Testis (tissue), 2 donors: ENCODE results near the gene SNTB2.

Experiments
- POLR2A ChIP-seq: fragments of 450-650 bp; IDR thresholded peaks from one replicate; pipeline ENCODE4 v1.6.1; 2017; ENCODE audit warnings: antibody characterized with exemption, mild to moderate bottlenecking, moderate library complexity
- TF ChIP-seq, protein P1 (sequence below), 3 experiments: fragments of 450-650 bp in 2 of 3; fragments of 200-600 bp in 1 of 3; sonication (generic) in 1 of 3; IDR thresholded peaks; one replicate each; pipeline ENCODE4 v1.5.1; 2016 to 2019; ENCODE audit warnings: antibody characterized with exemption in 3 of 3, mild to moderate bottlenecking in 2 of 3, moderate library complexity in 1 of 3

DNA sequence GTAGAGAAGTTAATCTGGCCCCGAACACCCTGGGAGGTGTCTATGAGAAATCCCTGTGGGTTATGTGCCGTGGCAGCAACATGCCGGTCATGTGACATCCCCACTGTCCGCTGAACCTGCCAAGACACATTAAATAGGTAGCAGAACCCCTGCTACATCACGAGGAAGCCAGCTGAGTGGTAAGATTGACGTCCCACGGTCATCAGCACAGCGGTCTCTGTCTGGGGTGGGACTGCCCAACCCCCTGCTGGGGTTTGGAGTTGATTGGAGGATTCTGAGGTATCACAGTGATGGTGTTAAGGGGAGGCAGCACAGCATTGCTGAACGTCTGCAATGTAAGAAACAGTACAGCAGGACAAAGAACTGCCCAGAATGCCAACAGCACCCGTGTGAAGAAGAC is 162.6 kb downstream of the SNTB2 start:
- TF ChIP-seq, protein P1, sequence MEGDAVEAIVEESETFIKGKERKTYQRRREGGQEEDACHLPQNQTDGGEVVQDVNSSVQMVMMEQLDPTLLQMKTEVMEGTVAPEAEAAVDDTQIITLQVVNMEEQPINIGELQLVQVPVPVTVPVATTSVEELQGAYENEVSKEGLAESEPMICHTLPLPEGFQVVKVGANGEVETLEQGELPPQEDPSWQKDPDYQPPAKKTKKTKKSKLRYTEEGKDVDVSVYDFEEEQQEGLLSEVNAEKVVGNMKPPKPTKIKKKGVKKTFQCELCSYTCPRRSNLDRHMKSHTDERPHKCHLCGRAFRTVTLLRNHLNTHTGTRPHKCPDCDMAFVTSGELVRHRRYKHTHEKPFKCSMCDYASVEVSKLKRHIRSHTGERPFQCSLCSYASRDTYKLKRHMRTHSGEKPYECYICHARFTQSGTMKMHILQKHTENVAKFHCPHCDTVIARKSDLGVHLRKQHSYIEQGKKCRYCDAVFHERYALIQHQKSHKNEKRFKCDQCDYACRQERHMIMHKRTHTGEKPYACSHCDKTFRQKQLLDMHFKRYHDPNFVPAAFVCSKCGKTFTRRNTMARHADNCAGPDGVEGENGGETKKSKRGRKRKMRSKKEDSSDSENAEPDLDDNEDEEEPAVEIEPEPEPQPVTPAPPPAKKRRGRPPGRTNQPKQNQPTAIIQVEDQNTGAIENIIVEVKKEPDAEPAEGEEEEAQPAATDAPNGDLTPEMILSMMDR (IDR thresholded peaks at IDR 0.05) = no peak
- no peak for TF ChIP-seq POLR2A
